CD14-positive monocyte (primary cell): ENCODE results near the gene PTPRO. TPM values are rescaled to one million over a fixed set of nuclear protein-coding genes. Genes with fewer than 3 reads are reported as not detected.

Source experiments
- DNase-seq, 3 donors: peaks; one replicate each; pipeline ENCODE4 v3.0.0-alpha.2; 2011 to 2022
- H2AFZ ChIP-seq: 2 replicates; pipeline ENCODE4 v1.6.0; 2012; ENCODE audit warnings: mild to moderate bottlenecking, low read depth, low read length, inconsistent platforms; ENCODE audit not compliant: insufficient read depth, poor library complexity, severe bottlenecking
- H3K27ac ChIP-seq, 2 donors: 1 replicate in 1 of 2; 2 replicates in 1 of 2; pipeline ENCODE4 v1.5.1; 2012 to 2013; ENCODE audit warnings: low read length in 2 of 2, control low read depth in 1 of 2, inconsistent platforms in 1 of 2, low read depth in 1 of 2, mild to moderate bottlenecking in 1 of 2
- H3K27me3 ChIP-seq, 2 donors: one replicate each; pipeline versions ENCODE4 v1.6.0 to v1.6.1; 2011 to 2013; ENCODE audit warnings: low read length in 2 of 2; ENCODE audit not compliant: control insufficient read depth in 2 of 2, insufficient read depth in 2 of 2
- H3K36me3 ChIP-seq, 2 donors: replicated peaks in 1 of 2; 1 replicate in 1 of 2; 2 replicates in 1 of 2; pipeline versions ENCODE4 v1.5.1 to v1.6.1; 2012 to 2013; ENCODE audit warnings: low read length in 2 of 2, control low read depth in 1 of 2, inconsistent platforms in 1 of 2, mild to moderate bottlenecking in 1 of 2; ENCODE audit not compliant: insufficient read depth in 2 of 2, control insufficient read depth in 1 of 2
- H3K4me1 ChIP-seq, 2 donors: 1 replicate in 1 of 2; 2 replicates in 1 of 2; pipeline versions ENCODE4 v1.5.1 to v1.6.1; 2012 to 2013; ENCODE audit warnings: low read length in 2 of 2, control low read depth in 1 of 2, inconsistent platforms in 1 of 2, mild to moderate bottlenecking in 1 of 2, moderate library complexity in 1 of 2; ENCODE audit not compliant: insufficient read depth in 2 of 2, control insufficient read depth in 1 of 2
- H3K4me2 ChIP-seq: replicated peaks from 2 replicates; pipeline ENCODE3; 2012; ENCODE audit warnings: low read length, moderate library complexity, mild to moderate bottlenecking; ENCODE audit not compliant: poor library complexity, severe bottlenecking; ENCODE audit errors: extremely low read depth
- H3K4me3 ChIP-seq, 3 experiments: fragments of 200-600 bp in 1 of 3; sonication (generic) in 1 of 3; replicated peaks in 1 of 3; 1 replicate in 2 of 3; 2 replicates in 1 of 3; pipeline ENCODE4 v1.5.1; 2011 to 2013; ENCODE audit warnings: low read length in 3 of 3, mild to moderate bottlenecking in 3 of 3, control low read depth in 2 of 3, low read depth in 2 of 3, inconsistent platforms in 1 of 3, moderate library complexity in 1 of 3
- H3K79me2 ChIP-seq: 2 replicates; pipeline ENCODE4 v1.6.0; 2012; ENCODE audit warnings: mild to moderate bottlenecking, control low read depth, inconsistent platforms, low read length, moderate library complexity; ENCODE audit not compliant: insufficient read depth
- H3K9ac ChIP-seq: 2 replicates; pipeline ENCODE4 v1.6.0; 2017; ENCODE audit warnings: low read length, mild to moderate bottlenecking; ENCODE audit not compliant: insufficient read depth, poor library complexity, severe bottlenecking
- H3K9me3 ChIP-seq, 2 donors: replicated peaks in 1 of 2; 1 replicate in 1 of 2; 2 replicates in 1 of 2; pipeline versions ENCODE4 v1.5.1 to v1.6.1; 2012 to 2013; ENCODE audit warnings: low read length in 2 of 2, control low read depth in 1 of 2; ENCODE audit not compliant: control insufficient read depth in 1 of 2, insufficient read depth in 1 of 2
- H4K20me1 ChIP-seq: 2 replicates; pipeline ENCODE4 v1.6.0; 2012; ENCODE audit warnings: mild to moderate bottlenecking, low read length, control low read depth, moderate library complexity; ENCODE audit not compliant: insufficient read depth
- H3K27ac Mint-ChIP-seq, 7 donors: one replicate each; pipeline ENCODE4 v1.8.0; 2020; ENCODE audit warnings: mild to moderate bottlenecking in 7 of 7, mixed read lengths in 7 of 7, moderate library complexity in 6 of 7, inconsistent platforms in 2 of 7
- H3K27me3 Mint-ChIP-seq, 3 donors: one replicate each; pipeline ENCODE4 v1.8.0; 2021 to 2022; ENCODE audit warnings: low read depth in 3 of 3, mild to moderate bottlenecking in 3 of 3, mixed read lengths in 3 of 3, moderate library complexity in 3 of 3, inconsistent platforms in 1 of 3
- H3K36me3 Mint-ChIP-seq, 2 donors: one replicate each; pipeline ENCODE4 v1.8.0; 2020; ENCODE audit warnings: mixed read lengths in 2 of 2, inconsistent platforms in 1 of 2, mild to moderate bottlenecking in 1 of 2
- H3K4me1 Mint-ChIP-seq: one replicate; pipeline ENCODE4 v1.8.0; 2020; ENCODE audit warnings: mild to moderate bottlenecking, mixed read lengths
- H3K4me3 Mint-ChIP-seq, 2 donors: one replicate each; pipeline ENCODE4 v1.8.0; 2020; ENCODE audit warnings: mild to moderate bottlenecking in 2 of 2, mixed read lengths in 2 of 2, moderate library complexity in 1 of 2
- H3K9me3 Mint-ChIP-seq, 7 donors: one replicate each; pipeline ENCODE4 v1.8.0; 2020 to 2022; ENCODE audit warnings: mixed read lengths in 7 of 7, mild to moderate bottlenecking in 6 of 7, moderate library complexity in 6 of 7, inconsistent platforms in 2 of 7
- WGBS: methylation state at CpG from one replicate; pipeline ENCODE4 v1.1.5; 2013; ENCODE audit warnings: missing lambda C conversion rate; ENCODE audit not compliant: insufficient coverage; 5-methylcytosine and 5-hydroxymethylcytosine counted together
- intact Hi-C, 2 donors: fragments of 100-400 bp; cut with micrococcal nuclease; formaldehyde crosslinking; loops; one replicate each; pipeline versions ENCODE4 v1.15.0 to v1.15.1; 2023
- polyA plus RNA-seq, 3 donors: library from polyadenylated mRNA; depleted of rRNA in 1 of 3; unstranded in 2 of 3; stranded (reverse) in 1 of 3; fragments of 300-500 nt in 2 of 3; fragments of >200 nt in 1 of 3; fragmentation: Illumina TruSeq in 2 of 3; gene quantifications; 1 replicate in 2 of 3; 2 replicates in 1 of 3; pipeline ENCODE4 v1.2.3, GENCODE V29; 2012 to 2021
- TF ChIP-seq, protein P1 (sequence below): fragments of 200-600 bp; IDR thresholded peaks from one replicate; pipeline ENCODE4 v1.8.0; 2022; ENCODE audit warnings: antibody characterized with exemption, mild to moderate bottlenecking

PTPRO gene
- polyA plus RNA-seq, 3 donors = 3.1 to 12.0 (median 4.7) TPM

DNA sequence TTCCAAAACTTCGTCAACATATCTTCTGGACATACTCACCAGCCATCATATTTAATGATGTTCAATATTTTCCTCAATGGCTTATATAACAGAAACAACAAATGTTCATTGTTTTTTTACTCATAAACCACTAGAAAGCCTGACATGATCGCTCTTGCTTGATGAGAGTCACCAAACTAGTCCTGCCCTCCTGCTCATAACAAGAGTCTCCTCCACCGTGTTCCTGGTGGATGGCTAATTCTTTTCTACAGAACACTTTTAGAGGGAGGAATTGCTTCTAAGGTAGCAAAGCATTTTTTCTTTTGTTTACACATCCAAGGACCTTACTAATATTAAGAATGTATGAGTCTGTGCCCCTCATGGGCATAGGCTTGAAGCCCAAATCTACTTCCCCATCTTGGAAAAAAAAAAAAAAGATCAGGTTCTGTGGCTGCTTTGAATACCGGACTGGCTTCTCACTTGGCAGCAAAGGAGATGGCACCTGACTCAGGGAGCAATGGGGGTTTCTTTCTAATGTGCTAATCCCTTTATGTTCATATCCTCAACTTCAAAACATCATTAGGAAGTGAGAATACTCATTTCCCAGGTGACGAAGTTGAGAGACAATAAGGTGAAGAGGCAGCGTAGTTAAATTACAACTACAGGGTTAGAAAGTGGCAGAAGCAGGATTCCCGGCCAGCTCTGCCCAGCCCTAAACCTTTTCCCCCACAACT is 278.1 kb downstream of the PTPRO start:
- H3K79me2 ChIP-seq = no peaks in the 10 kb centered on the region
- Mint-ChIP-seq H3K36me3 (peaks cover 16 to 19% of the 10 kb centered on the region in 2 donors), H3K27ac (no peak overlapping the region), H3K4me3 (no peak overlapping the region), H3K9me3 (no peaks in the 10 kb centered on the region), H3K4me1 (peaks cover 10% of the 10 kb centered on the region), H3K27me3 (peaks cover 0 to 1% (median 0%) of the 10 kb centered on the region in 3 donors)
- H2AFZ ChIP-seq = no peak overlapping the region
- WGBS = no CpG with 5 or more reads among the region's 7 CpGs
- no peak overlapping the region for H3K9ac ChIP-seq
- H3K36me3 ChIP-seq = peaks cover 9 to 13% of the 10 kb centered on the region in 2 donors
- no peaks in the 10 kb centered on the region for H3K9me3 ChIP-seq
- H3K4me3 ChIP-seq = no peak overlapping the region
- intact Hi-C loops = no loop called here
- no peak overlapping the region for H3K4me2 ChIP-seq
- TF ChIP-seq, protein P1, sequence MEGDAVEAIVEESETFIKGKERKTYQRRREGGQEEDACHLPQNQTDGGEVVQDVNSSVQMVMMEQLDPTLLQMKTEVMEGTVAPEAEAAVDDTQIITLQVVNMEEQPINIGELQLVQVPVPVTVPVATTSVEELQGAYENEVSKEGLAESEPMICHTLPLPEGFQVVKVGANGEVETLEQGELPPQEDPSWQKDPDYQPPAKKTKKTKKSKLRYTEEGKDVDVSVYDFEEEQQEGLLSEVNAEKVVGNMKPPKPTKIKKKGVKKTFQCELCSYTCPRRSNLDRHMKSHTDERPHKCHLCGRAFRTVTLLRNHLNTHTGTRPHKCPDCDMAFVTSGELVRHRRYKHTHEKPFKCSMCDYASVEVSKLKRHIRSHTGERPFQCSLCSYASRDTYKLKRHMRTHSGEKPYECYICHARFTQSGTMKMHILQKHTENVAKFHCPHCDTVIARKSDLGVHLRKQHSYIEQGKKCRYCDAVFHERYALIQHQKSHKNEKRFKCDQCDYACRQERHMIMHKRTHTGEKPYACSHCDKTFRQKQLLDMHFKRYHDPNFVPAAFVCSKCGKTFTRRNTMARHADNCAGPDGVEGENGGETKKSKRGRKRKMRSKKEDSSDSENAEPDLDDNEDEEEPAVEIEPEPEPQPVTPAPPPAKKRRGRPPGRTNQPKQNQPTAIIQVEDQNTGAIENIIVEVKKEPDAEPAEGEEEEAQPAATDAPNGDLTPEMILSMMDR = no peak
- H3K27ac ChIP-seq = no peak overlapping the region
- H3K4me1 ChIP-seq = peaks cover 0 to 7% of the 10 kb centered on the region in 2 donors
- H3K27me3 ChIP-seq = no peaks in the 10 kb centered on the region
- no peak for DNase-seq
- H4K20me1 ChIP-seq = no peaks in the 10 kb centered on the region

DNA sequence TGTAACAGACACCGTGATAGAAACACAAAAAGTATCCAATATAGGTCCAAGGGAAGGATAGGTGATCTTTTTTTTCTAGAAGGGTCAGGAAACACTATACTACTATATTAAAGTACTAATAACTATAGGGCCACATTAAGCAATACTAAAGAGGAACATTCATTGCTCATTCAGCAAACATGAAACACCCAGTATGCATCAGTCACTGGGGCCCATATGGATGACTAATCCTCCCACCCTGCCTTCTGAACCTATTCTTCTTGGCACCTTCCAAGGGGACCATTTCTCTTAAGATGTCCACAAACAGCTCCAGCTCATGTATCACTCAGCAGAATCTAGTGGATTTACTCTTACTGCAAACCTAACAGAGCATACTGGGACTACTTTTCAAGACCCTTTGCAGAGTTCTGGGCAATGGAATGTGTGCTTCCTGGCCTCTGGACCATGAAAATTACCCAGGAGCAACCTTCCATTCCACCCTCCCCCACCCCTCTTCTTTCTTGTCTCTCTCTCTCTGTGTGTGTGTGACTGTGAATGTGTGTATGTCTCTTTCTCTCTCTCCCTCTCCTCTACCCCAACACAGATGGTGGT is 279.0 kb downstream of the PTPRO start:
- Histone ChIP-seq H3K4me3 (no peak overlapping the region), H3K36me3 (peaks cover under 1 to 4% of the 10 kb centered on the region in 2 donors), H3K27me3 (no peaks in the 10 kb centered on the region), H3K79me2 (no peaks in the 10 kb centered on the region), H2AFZ (no peak overlapping the region), H3K9me3 (no peaks in the 10 kb centered on the region), H3K9ac (no peak overlapping the region), H4K20me1 (no peaks in the 10 kb centered on the region), H3K27ac (no peak overlapping the region), H3K4me1 (peaks cover 0 to 7% of the 10 kb centered on the region in 2 donors), H3K4me2 (no peak overlapping the region)
- peak; percentile 66 to 82 (median 71) for DNase-seq
- Mint-ChIP-seq H3K36me3 (peaks cover 7 to 10% of the 10 kb centered on the region in 2 donors), H3K4me3 (no peak overlapping the region), H3K27me3 (peaks cover 0 to 1% (median 0%) of the 10 kb centered on the region in 3 donors), H3K27ac (peak overlapping the region in 3 of 7 donors; percentile 31 to 80 (median 64)), H3K9me3 (no peaks in the 10 kb centered on the region), H3K4me1 (peaks cover 10% of the 10 kb centered on the region)
- intact Hi-C loops = no loop called here
- WGBS = no CpG with 5 or more reads among the region's 1 CpG
- TF ChIP-seq, protein P1 = no peak
